Measurements from ENCODE around the gene ASPHD1.
"Not testable (repeated sequence)": the region's sequence is repeated elsewhere in the genome, so short reads cannot be mapped to it uniquely, and the experiment has no call there.

The ASPHD1 gene

DNA sequence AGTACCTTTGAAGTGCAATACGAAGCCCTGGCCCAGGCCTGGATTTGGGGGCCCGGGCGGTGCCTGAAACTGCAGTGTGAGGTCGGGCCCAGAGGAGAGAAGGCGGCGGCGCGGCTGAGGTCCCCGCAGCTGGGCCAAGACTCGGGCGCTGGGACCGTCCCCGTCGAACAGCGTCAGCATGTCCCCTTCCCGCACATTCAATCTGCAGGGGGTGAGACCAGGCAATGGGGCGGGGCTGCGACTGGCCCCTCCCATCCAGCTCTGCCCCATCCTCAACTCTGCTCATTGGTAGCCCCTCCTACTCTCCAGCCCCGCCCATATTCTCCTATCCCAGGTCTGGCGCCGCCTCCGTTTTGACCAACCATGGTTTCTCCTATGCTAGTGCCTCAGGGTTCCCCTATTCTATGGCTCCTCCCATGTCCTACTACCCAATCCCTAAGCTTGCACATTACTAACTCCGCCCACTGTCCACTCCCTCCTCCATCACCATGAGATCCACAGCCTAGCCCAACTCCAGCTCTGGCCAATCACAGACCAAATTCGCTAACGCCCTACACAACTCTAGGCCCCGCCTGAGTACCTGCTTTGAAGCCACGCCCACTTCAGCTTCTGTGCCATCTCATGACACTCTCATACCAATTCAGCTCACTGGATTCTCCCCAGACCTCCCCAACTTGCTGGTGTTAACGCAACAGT lies 22.9 kb upstream of the ASPHD1 start:
- no peak for DNase-seq

GRCh38 chr16:29878172-29878571 lies 22.1 kb upstream of the ASPHD1 start:
- DNase-seq = no peak

DNA sequence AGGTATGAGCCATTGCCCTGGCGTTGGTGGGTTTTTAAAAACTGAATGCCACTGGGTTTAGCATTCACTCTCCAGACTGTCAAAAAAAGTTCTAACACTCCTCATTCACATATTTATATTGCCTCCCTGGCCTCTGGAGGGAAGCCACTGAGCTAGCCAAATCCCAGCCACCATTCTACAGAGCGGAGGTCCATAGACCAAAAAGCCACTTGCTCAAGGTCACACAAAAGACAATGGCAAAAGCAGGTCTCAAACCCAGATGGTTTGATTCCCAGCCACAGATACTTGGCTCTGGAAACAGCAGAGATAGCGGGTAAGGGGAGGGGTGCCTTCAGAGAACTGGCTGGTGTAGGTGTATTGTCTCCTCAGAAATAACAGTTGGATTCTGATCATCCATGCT lies 19.2 kb upstream of the ASPHD1 start:
- no peak for DNase-seq

DNA sequence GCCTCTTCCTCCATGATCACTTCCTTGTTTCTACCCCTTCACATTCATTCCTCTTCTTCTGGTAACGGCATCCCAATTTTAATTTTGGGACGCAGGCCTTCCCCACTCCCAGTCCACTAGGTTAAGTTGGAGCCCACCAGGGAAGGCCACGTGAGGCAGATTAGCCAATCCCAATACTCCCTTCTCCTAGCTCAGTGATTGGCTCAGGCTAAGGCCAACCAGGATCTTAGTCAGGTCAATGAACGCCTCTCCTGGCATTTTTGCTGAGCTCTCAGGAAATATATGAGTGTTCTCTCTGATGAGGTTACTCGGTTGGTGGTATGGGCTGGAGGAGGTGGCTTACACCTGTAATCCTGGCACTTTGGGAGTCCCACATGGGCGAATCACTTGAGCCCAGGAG lies 16.3 kb upstream of the ASPHD1 start:
- no peak for DNase-seq

DNA sequence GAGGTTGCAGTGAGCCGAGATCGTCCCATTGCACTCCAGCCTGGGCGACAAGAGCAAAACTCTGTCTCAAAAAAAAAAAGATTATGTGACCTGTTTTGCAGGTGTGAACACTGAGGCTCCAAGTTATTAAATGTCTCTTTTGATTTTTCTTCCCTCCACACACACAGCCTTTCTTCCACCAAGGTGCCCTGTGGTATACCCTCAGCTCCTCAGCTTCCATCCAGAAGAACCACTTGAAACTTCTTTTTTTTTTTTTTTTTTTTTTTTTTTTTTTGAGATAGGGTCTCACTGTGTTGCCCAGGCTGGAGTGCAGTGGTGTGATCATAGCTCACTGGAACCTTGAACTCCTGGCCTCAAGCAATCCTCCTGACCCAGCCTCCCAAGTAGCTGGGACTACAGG lies 10.9 kb upstream of the ASPHD1 start:
- not testable (repeated sequence) for DNase-seq

DNA sequence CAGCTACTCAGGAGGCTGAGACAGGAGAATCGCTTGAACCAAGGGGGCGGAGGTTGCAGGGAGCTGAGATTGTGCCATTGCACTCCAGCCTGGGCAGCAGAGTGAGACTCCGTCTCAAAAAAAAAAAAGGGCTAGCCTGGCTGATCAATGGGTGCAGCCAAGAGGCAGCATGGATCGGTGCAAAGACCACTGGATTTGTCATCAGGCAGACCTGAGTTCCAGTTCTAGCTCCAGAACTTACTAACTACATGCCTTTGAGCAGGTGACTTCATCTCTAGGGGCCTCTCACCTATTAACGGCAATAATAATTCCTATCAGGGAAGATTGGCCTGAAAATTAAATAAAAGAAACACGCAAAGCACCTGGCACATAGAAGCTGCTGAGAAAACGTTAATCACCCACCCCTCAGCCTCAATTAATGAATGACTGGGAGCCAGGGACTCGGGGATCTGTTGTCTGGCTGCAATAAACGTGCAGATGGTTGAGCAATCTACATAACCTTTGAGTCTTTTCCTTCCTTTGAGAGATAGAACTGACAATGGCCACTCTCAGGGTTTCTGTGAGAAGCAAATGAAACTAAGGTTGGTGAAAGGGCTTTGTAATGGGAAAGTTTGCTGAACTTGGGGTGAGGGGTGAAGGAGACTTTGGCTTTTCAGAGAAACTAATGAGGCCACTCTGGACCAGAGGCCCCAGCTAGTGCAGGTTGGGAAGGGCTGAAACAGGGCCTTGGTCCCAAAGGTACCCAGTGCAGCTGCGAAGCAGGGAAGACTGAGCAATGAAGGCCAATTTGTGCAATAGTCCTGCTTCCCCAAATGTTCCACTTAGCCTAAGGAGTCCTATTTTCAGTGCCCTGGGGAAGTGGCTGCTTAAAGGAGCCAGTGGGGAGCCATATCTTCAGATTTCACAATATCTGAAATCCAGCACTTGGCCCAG lies 8.5 kb upstream of the ASPHD1 start:
- DNase-seq = no peak

DNA sequence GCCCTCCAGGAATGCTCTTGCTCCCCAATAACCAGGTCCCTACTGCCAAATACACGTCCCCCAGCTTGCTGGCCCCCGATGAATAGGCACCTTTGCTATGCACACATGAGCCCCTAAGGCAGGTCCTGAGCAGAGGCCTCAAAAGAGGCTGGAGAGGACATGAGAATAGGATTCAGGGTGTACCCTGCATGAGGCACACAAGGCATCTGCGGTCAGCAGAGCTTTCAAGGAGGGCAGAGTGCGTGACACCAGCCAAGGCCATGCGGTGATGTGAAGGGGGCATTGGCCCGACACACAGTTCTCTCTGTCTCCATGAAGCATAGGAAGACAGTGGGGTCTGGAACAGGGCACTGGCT lies 7.9 kb upstream of the ASPHD1 start:
- DNase-seq = no peak

DNA sequence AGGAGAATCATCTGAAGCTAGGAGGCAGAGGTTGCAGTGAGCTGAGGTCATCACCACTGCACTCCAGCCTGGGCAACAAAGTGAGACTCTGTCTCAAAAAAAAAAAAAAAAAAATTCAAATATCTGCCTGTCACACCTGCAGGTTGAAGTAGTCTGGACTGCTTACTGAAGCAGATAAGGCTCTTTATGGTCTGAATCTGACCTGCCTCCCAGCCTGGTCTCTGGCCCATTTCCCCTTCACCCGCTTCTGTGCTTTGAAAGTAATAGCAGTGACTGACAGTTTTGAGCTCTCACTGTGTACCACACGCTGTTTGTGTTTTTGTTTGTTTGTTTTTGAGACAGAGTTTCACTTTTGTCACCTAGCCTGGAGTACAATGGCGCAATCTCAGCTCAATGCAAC lies 6.7 kb upstream of the ASPHD1 start:
- DNase-seq = no peak

DNA sequence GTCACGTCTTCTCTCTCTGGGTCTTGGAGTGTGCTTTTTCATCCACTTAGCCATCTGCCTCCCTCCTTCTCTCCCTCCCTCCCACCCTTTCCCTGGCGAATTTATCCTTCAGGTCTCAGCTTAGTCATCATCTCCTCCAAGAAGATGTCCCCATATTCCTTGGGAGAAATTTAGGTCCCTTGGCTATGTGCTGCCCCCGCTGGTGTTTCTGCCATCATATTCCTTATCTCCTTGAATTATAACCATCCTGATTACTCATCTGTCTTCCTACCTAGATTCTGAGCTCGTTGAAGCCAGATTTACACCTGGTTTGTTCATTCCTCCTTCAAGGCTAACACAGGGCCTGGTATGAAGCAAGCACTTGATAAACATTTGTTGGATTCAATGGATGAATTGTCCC lies 5.9 kb upstream of the ASPHD1 start:
- DNase-seq = no peak

DNA sequence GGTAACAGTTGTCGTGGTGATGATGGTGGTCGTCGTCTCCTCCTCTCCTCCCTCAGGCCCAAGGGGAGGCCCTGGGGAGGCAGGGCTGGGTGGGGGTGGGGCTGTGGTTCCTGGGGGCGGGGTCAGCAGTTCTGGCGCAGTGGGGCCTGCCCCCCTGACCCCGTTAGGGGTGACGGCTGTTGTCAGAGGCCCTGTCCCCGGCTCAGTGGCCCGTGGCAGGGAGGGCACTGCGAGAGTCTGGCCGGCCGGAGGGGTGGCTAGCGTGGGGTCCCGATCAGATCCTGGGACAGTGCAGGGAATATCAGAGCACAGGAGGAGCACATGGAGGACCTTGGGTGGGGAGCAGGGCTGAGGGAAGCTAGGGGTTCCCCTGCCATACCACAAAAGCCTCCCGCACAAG lies 3.4 kb upstream of the ASPHD1 start:
- no peak for DNase-seq

- no peak for DNase-seq
These were observed 3.0 kb upstream of the ASPHD1 start for GRCh38 chr16:29897333-29897732.

- DNase-seq = no peak
These were observed 2.0 kb upstream of the ASPHD1 start for GRCh38 chr16:29898135-29898803.

GRCh38 chr16:29898804-29899515 lies 1.3 kb upstream of the ASPHD1 start:
- peak in 1 of 2 experiments; percentile 73 for DNase-seq

GRCh38 chr16:29899516-29900101 lies 679 bp upstream of the ASPHD1 start, which contains the start of gene SEZ6L2:
SEZ6L2 (minus strand) TSS chr16:29899550; CDS start chr16:29899019, 531 bp downstream.
- DNase-seq = peak; percentile 98

DNA sequence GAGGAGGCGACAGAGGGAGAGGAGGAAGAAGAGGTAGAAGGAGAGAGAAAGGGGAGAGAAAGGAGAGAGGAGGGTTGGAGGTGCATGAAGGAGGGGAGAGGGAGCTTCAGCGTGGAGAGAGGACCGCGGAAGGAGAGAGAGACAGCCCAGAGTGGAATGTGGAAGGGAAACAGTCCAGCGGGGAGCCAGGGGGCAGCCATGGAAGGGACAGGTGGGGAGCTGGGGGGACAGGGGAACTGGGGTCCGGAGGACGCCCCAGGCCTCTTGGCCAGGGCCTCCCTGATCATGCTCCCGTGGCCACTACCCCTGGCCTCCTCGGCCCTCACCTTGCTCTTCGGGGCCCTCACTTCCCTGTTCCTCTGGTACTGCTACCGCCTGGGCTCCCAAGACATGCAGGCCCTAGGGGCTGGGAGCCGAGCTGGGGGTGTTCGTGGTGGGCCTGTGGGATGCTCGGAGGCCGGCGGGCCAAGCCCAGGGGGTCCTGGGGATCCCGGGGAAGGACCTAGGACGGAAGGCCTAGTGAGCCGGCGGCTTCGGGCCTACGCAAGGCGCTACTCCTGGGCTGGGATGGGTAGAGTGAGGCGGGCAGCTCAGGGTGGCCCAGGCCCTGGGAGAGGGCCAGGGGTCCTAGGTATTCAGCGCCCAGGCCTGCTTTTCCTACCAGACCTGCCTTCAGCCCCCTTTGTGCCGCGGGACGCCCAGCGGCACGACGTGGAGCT lies 759 bp downstream of the ASPHD1 start:
- no peak for DNase-seq

- DNase-seq = no peak
These were observed 1.3 kb downstream of the ASPHD1 start for GRCh38 chr16:29901607-29901945.

GRCh38 chr16:29903590-29903989 lies 3.3 kb downstream of the ASPHD1 start:
- no peak for DNase-seq

GRCh38 chr16:29904947-29905346 lies 4.7 kb downstream of the ASPHD1 start:
- no peak for DNase-seq

GRCh38 chr16:29905668-29906067 lies 5.4 kb downstream of the ASPHD1 start:
- no peak for DNase-seq

- no peak for DNase-seq
These were observed 6.4 kb downstream of the ASPHD1 start for GRCh38 chr16:29906520-29907244.

GRCh38 chr16:29907973-29908372 lies 7.7 kb downstream of the ASPHD1 start:
- DNase-seq = no peak

Data from NCI-H524 (cell line).